ENCODE measurements around the gene FMNL3.

FMNL3 gene

DNA sequence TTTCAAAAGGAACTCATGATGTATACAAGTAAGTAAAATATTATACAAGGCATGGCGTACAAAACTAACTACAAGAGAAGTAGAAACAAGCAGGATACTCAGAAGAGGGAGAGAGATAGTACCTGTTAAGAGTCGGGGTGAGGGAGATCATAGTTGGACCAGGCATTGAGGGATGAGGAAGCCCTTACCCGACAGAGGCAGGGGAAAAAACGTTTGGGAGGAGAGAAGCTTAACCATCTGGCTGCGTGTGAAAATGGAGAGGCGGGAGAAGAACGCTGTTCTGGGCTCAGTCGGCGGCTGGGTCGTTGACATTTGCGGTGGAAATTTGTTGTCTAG lies 575 bp upstream of the FMNL3 start:
- no peak overlapping the region for H3K9ac ChIP-seq (ENCODE audit: low read length)
- no peaks in the 10 kb centered on the region for H3K9me3 ChIP-seq (ENCODE audit: control insufficient read depth, insufficient read depth, low read depth, low read length)
- H3K4me1 ChIP-seq (ENCODE audit: control insufficient read depth, insufficient read depth, low read length) = peaks cover 30% of the 10 kb centered on the region
- H3K27ac ChIP-seq (ENCODE audit: low read depth, low read length) = no peak overlapping the region
- H3K27me3 ChIP-seq (ENCODE audit: control insufficient read depth, insufficient read depth, low read length) = peaks cover 29% of the 10 kb centered on the region
- H3K4me3 ChIP-seq (ENCODE audit: low read depth, low read length) = peak overlapping the region; percentile 33; the same call in 1 of the 2 replicates
- no peaks in the 10 kb centered on the region for H3K36me3 ChIP-seq (ENCODE audit: control insufficient read depth, insufficient read depth, low read length)

DNA sequence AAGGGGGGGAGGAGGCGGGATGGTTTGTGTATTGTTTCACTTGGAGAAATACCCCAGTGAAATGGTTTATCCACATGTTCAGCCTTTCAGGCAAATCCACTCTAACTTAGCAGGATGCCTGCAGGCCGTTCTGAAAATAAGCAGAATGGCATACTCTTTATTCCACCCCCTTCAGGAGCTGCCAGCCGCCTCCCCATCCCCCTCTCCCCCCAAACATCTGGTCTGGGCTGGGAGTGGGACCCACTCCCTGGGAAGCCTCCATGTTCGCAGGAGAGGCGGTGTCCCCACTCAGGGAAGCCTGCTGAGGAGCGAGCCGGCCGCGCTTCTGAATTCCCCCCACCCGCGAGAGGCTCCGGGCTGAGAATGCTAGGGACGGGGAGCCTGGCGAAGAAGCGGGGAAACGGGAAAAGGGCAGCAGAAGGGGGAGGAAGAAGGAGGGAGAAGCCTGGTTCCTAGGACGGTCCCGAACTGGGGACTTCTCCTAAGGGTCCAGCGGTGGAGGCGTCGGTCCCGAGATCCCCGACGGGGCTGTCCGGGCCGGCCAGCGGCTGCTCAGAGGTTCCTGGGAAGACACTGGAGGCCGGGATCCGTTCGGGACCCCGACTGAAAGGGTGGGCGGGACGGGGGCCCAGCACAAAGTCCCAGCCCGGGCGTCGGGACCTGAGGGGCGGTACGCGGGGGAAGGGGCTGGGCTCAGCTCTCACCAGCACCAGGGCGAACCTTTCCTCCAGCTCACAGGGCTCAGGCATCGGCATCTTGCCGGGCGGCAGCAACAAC lies 666 bp downstream of the FMNL3 start:
- Histone ChIP-seq H3K9ac (ENCODE audit: low read length) (peak overlapping the region; percentile 80), H3K27me3 (ENCODE audit: control insufficient read depth, insufficient read depth, low read length) (peaks cover 28% of the 10 kb centered on the region), H3K4me1 (ENCODE audit: control insufficient read depth, insufficient read depth, low read length) (peaks cover 34% of the 10 kb centered on the region), H3K27ac (ENCODE audit: low read depth, low read length) (peak overlapping the region; percentile 72; the same call in 1 of the 2 replicates), H3K4me3 (ENCODE audit: low read depth, low read length) (peak overlapping the region; percentile 91), H3K9me3 (ENCODE audit: control insufficient read depth, insufficient read depth, low read depth, low read length) (no peaks in the 10 kb centered on the region), H3K36me3 (ENCODE audit: control insufficient read depth, insufficient read depth, low read length) (no peaks in the 10 kb centered on the region)

DNA sequence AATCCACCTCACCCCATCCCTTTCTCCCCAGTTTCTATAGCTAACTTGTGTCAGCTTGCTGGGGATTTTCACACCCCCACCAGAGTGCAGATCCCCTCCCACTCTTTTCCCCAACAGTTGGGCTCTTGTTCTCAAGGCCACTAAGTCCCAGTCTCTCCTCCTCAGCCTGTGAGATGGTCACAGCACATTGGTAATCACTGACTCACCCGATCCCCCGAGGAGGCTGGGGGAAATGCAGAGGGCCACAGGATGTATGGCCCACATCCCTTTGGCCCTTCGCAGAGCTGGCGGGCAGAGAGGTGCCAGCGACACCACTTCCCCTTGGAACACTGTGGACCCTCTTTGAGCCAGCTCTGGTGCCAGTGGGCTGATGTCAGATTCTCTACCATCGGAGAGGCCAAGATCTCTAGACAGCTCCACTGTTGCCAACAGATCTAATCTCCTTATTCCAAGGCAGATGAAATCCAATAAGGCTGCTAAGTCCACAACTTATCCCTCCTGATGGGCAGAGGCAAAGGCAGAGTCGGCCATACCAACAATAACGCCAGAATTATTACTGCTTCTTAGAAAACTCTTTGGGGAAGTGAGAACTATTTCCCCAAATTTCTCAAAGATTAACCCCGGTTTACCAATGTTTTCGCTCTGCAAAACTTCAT lies 1.6 kb downstream of the FMNL3 start:
- H3K9me3 ChIP-seq (ENCODE audit: control insufficient read depth, insufficient read depth, low read depth, low read length) = no peaks in the 10 kb centered on the region
- H3K9ac ChIP-seq (ENCODE audit: low read length) = peak overlapping the region; percentile 80
- H3K36me3 ChIP-seq (ENCODE audit: control insufficient read depth, insufficient read depth, low read length) = no peaks in the 10 kb centered on the region
- H3K4me3 ChIP-seq (ENCODE audit: low read depth, low read length) = peak overlapping the region; percentile 91
- H3K27ac ChIP-seq (ENCODE audit: low read depth, low read length) = no peak overlapping the region
- peaks cover 34% of the 10 kb centered on the region for H3K4me1 ChIP-seq (ENCODE audit: control insufficient read depth, insufficient read depth, low read length)
- peaks cover 26% of the 10 kb centered on the region for H3K27me3 ChIP-seq (ENCODE audit: control insufficient read depth, insufficient read depth, low read length)

DNA sequence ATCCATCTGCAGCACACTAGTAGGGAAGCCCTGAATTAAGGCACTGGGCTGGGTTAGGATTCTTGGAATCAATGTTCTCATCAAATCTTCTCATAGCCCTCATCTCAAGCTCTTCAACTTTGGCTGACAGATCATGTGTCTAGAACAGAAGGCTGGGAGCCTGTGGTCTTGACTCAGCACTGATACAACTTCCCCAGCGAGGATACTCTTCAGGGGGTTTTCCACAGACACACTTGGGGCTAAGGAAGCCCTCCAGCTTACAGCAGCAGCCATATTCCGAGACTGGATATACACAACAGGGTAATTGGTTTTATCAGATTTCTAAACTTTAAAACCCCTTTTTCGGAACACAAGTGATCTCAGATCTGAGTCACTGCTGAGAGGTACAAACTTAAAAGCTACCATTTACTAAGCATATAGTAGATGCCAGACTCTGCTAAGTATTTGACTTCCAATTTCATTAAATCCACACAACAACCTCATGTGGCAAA lies 3.5 kb downstream of the FMNL3 start:
- Histone ChIP-seq H3K27me3 (ENCODE audit: control insufficient read depth, insufficient read depth, low read length) (peaks cover 11% of the 10 kb centered on the region), H3K36me3 (ENCODE audit: control insufficient read depth, insufficient read depth, low read length) (no peaks in the 10 kb centered on the region), H3K9me3 (ENCODE audit: control insufficient read depth, insufficient read depth, low read depth, low read length) (no peaks in the 10 kb centered on the region), H3K27ac (ENCODE audit: low read depth, low read length) (no peak overlapping the region), H3K4me3 (ENCODE audit: low read depth, low read length) (no peak overlapping the region), H3K4me1 (ENCODE audit: control insufficient read depth, insufficient read depth, low read length) (peaks cover 46% of the 10 kb centered on the region), H3K9ac (ENCODE audit: low read length) (no peak overlapping the region)

DNA sequence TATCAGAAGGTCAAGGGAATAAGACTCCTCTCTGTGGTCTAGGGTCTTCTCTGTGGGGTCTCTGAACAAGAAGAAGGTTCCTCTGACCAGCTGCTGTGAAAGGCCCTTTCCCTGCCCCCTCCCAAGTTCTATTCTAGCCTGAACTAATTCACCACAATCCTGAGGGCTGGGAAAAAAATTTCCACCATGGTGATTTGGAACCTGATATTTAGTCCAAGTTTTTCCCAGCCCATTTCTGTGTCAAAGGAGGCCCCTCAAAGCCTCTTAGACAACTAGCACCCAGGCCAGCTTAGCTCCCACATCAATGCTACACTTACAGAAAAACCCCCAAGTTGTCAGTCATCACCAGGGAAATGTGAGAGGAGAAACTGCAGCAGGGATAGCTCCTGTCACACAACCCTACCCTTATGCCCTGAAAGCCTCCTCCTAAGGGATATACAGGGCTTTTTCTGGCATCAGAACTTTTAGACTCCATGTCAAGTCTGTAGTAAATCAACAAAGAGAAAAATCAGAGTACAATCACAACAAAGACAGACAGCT lies 4.5 kb downstream of the FMNL3 start:
- no peak overlapping the region for H3K4me3 ChIP-seq (ENCODE audit: low read depth, low read length)
- no peaks in the 10 kb centered on the region for H3K36me3 ChIP-seq (ENCODE audit: control insufficient read depth, insufficient read depth, low read length)
- H3K4me1 ChIP-seq (ENCODE audit: control insufficient read depth, insufficient read depth, low read length) = peaks cover 55% of the 10 kb centered on the region
- H3K9ac ChIP-seq (ENCODE audit: low read length) = no peak overlapping the region
- no peaks in the 10 kb centered on the region for H3K9me3 ChIP-seq (ENCODE audit: control insufficient read depth, insufficient read depth, low read depth, low read length)
- peaks cover 2% of the 10 kb centered on the region for H3K27me3 ChIP-seq (ENCODE audit: control insufficient read depth, insufficient read depth, low read length)
- H3K27ac ChIP-seq (ENCODE audit: low read depth, low read length) = no peak overlapping the region

DNA sequence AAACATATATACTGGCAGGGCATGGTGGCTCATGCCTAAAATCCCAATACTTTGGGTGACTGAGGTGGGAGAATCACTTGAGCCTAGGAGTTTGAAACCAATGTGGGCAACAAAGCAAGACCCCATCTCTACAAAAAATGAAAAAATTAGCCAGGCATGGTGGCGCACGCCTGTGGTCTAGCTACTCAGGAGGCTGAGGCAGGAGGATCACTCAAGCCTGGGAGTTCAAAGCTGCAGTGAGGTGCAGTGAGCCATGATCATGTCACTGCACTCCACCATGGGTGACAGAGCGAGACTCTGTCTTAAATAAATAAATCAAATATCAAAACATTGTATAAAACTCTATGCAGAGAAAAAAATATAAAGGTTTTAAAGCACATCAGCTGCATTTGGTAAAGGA lies 5.2 kb downstream of the FMNL3 start:
- peaks cover 63% of the 10 kb centered on the region for H3K4me1 ChIP-seq (ENCODE audit: control insufficient read depth, insufficient read depth, low read length)
- H3K27ac ChIP-seq (ENCODE audit: low read depth, low read length) = no peak overlapping the region

DNA sequence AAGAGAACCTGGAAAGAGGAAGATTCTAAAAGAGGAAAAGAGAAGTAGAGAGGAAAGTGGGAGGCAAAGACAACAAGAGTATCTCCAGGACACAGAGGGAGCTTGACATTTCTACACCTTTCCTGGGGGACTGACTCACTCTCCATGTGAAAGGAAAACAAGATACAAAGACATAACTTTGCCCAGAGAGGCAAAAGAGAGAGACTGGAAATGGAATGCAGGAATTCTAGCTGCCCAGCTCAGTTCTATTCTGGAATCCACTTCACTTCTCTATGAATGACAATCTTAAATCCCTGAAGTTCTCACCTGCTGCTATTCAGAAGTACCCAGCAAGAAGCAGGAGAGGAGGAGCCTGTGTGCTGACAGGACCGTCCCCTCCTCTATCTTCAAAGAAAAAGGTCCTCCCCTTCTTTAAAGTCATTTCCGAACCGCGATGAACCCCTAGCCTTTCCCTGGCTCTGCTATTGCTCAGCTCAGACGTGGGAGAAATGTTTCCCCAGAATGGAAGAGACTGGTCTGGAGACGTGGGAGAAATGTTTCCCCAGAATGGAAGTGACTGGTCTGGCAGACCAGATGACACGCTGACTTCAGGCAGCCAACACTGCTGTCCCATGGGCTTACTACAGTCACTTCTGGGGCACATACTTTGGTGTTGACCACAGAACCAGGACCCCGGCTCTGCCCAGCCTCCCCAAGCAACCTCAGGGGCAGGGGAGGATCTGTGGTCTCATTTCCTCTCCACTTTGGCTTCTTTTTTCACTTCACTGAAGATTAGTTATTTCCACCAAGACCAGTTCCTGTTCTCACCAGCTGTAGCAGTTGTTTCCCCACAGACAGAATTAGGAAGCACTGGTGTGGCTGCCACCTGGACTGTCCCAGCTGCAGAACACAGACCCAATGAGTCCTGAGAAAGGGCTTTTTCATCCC lies 8.3 kb downstream of the FMNL3 start:
- H3K9me3 ChIP-seq (ENCODE audit: control insufficient read depth, insufficient read depth, low read depth, low read length) = no peaks in the 10 kb centered on the region
- H3K4me3 ChIP-seq (ENCODE audit: low read depth, low read length) = peak overlapping the region; percentile 54
- peak overlapping the region; percentile 56 for H3K9ac ChIP-seq (ENCODE audit: low read length)
- no peaks in the 10 kb centered on the region for H3K27me3 ChIP-seq (ENCODE audit: control insufficient read depth, insufficient read depth, low read length)
- no peaks in the 10 kb centered on the region for H3K36me3 ChIP-seq (ENCODE audit: control insufficient read depth, insufficient read depth, low read length)
- peaks cover 53% of the 10 kb centered on the region for H3K4me1 ChIP-seq (ENCODE audit: control insufficient read depth, insufficient read depth, low read length)
- H3K27ac ChIP-seq (ENCODE audit: low read depth, low read length) = peak overlapping the region; percentile 73

More for the DNA sequence above, 5.2 kb downstream of the FMNL3 start:
- H3K9me3 ChIP-seq (ENCODE audit: control insufficient read depth, insufficient read depth, low read depth, low read length) = no peaks in the 10 kb centered on the region
- H3K9ac ChIP-seq (ENCODE audit: low read length) = no peak overlapping the region
- H3K27me3 ChIP-seq (ENCODE audit: control insufficient read depth, insufficient read depth, low read length) = no peaks in the 10 kb centered on the region
- no peak overlapping the region for H3K4me3 ChIP-seq (ENCODE audit: low read depth, low read length)
- H3K36me3 ChIP-seq (ENCODE audit: control insufficient read depth, insufficient read depth, low read length) = no peaks in the 10 kb centered on the region

DNA sequence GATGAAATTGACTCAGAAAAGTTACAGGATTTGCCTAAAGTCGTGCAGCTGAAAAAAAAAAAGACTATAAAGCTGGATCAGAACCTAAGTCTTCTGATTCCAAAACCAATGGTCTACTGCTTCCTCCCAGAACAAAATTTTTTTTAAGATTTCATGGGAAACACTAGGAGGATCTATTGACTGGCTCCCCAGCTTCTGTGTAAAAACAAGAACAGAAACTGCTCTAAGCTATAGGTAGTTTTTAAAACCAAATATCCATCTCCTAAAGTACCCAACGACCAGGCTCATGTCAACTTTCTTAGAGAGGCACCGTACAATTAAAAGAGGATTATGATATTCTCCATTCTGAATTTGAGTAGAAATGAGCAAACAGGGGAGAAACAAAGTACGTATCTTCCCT lies 9.4 kb downstream of the FMNL3 start:
- Histone ChIP-seq H3K9ac (ENCODE audit: low read length) (peak overlapping the region; percentile 44), H3K9me3 (ENCODE audit: control insufficient read depth, insufficient read depth, low read depth, low read length) (no peaks in the 10 kb centered on the region), H3K36me3 (ENCODE audit: control insufficient read depth, insufficient read depth, low read length) (no peaks in the 10 kb centered on the region), H3K4me1 (ENCODE audit: control insufficient read depth, insufficient read depth, low read length) (peaks cover 48% of the 10 kb centered on the region), H3K27ac (ENCODE audit: low read depth, low read length) (peak overlapping the region; percentile 73), H3K4me3 (ENCODE audit: low read depth, low read length) (peak overlapping the region; percentile 54), H3K27me3 (ENCODE audit: control insufficient read depth, insufficient read depth, low read length) (no peaks in the 10 kb centered on the region)

DNA sequence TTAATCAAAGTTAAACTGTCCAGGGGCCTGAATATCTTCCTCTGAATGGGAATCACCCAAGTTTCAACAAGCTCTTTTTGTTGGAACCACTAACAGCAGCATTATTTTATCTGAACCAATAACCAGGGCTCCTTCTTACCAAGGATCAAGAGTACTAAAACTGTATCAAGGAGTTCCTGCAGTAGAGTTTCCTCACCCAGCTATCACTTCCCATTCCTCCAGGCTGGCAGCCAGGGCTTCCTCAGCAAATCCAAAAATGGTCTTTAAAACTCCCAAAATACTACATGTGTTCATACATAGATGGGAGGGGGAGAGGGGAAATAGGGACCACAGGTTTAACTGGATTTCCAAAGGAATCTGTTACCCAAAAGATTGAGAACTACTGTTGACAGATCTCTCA lies 10.5 kb downstream of the FMNL3 start:
- Histone ChIP-seq H3K4me3 (ENCODE audit: low read depth, low read length) (no peak overlapping the region), H3K27ac (ENCODE audit: low read depth, low read length) (no peak overlapping the region), H3K9me3 (ENCODE audit: control insufficient read depth, insufficient read depth, low read depth, low read length) (no peaks in the 10 kb centered on the region), H3K36me3 (ENCODE audit: control insufficient read depth, insufficient read depth, low read length) (no peaks in the 10 kb centered on the region), H3K27me3 (ENCODE audit: control insufficient read depth, insufficient read depth, low read length) (no peaks in the 10 kb centered on the region), H3K9ac (ENCODE audit: low read length) (no peak overlapping the region), H3K4me1 (ENCODE audit: control insufficient read depth, insufficient read depth, low read length) (peaks cover 46% of the 10 kb centered on the region)

DNA sequence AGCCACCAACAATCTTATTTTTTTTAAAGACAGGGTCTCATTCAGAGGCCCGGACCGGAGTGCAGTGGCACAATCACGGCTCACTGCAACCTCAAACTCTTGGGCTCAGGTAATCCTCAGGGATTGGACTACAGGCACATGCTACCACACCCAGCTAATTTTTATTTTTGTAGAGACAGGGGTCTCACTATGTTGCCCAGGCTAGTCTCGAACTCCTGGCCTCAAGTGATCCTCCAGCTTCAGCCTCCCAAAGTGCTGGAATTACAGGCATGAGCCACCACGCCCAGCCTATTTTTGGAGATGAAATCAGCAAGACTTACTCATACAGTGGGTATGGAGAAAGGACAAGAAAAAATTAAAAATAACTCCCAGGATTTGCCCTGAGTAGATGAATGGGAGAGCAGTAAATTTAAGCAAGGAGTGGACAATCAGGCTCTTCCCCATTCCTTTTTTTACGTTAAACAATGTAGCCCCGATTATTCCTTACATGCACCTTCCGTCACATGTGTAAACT lies 13.2 kb downstream of the FMNL3 start:
- H3K27me3 ChIP-seq (ENCODE audit: control insufficient read depth, insufficient read depth, low read length) = no peaks in the 10 kb centered on the region
- H3K36me3 ChIP-seq (ENCODE audit: control insufficient read depth, insufficient read depth, low read length) = no peaks in the 10 kb centered on the region
- no peak overlapping the region for H3K27ac ChIP-seq (ENCODE audit: low read depth, low read length)
- H3K4me1 ChIP-seq (ENCODE audit: control insufficient read depth, insufficient read depth, low read length) = peaks cover 45% of the 10 kb centered on the region
- no peak overlapping the region for H3K9ac ChIP-seq (ENCODE audit: low read length)
- H3K4me3 ChIP-seq (ENCODE audit: low read depth, low read length) = no peak overlapping the region
- H3K9me3 ChIP-seq (ENCODE audit: control insufficient read depth, insufficient read depth, low read depth, low read length) = no peaks in the 10 kb centered on the region

Data from HUES6 (cell line).